CD4-positive, CD25-positive, alpha-beta regulatory T cell (primary cell): ENCODE results near the gene MCCC1. TPM values are rescaled to one million over a fixed set of nuclear protein-coding genes. Genes with fewer than 3 reads are reported as not detected.

Experiments
- ATAC-seq, 2 donors: fragments of 150-1000 bp; cut with Tn5 transposase; one replicate each; pipeline ENCODE4 v1.10.0; 2021; ENCODE audit warnings: low read depth in 2 of 2, moderate number of reproducible peaks in 2 of 2, moderate library complexity in 1 of 2
- DNase-seq, 3 donors: peaks; one replicate each; pipeline versions ENCODE4 v3.0.0 to v3.0.0-alpha.2; 2012 to 2022; ENCODE audit warnings: mixed read lengths in 1 of 3
- H3K27ac ChIP-seq: one replicate; pipeline ENCODE4 v1.7.0; 2013; ENCODE audit warnings: mild to moderate bottlenecking, low read length; ENCODE audit not compliant: insufficient read depth, poor library complexity, severe bottlenecking
- H3K27me3 ChIP-seq: one replicate; pipeline ENCODE4 v1.7.0; 2013; ENCODE audit warnings: low read length; ENCODE audit not compliant: control insufficient read depth, insufficient read depth
- H3K36me3 ChIP-seq: one replicate; pipeline ENCODE4 v1.7.0; 2013; ENCODE audit warnings: mild to moderate bottlenecking, low read length, moderate library complexity; ENCODE audit not compliant: control insufficient read depth, insufficient read depth
- H3K4me1 ChIP-seq: 2 replicates; pipeline ENCODE4 v1.7.0; 2013; ENCODE audit warnings: mild to moderate bottlenecking, low read length; ENCODE audit not compliant: insufficient read depth, control insufficient read depth, poor library complexity, severe bottlenecking
- H3K4me3 ChIP-seq: one replicate; pipeline ENCODE4 v1.7.0; 2013; ENCODE audit warnings: low read depth, mild to moderate bottlenecking, low read length, moderate library complexity
- H3K9me3 ChIP-seq, 2 experiments: 1 replicate in 1 of 2; 2 replicates in 1 of 2; pipeline ENCODE4 v1.7.0; 2013; ENCODE audit warnings: low read length in 2 of 2, mild to moderate bottlenecking in 1 of 2, moderate library complexity in 1 of 2; ENCODE audit not compliant: control insufficient read depth in 2 of 2
- H3K27ac Mint-ChIP-seq, 3 donors: one replicate each; pipeline ENCODE4 v1.8.0; 2020 to 2022; ENCODE audit warnings: mild to moderate bottlenecking in 3 of 3, mixed read lengths in 3 of 3, moderate library complexity in 2 of 3
- H3K27me3 Mint-ChIP-seq: one replicate; pipeline ENCODE4 v1.8.0; 2022; ENCODE audit warnings: mild to moderate bottlenecking, mixed read lengths
- H3K36me3 Mint-ChIP-seq: one replicate; pipeline ENCODE4 v1.8.0; 2020; ENCODE audit warnings: mixed read lengths
- H3K4me1 Mint-ChIP-seq, 4 donors: one replicate each; pipeline ENCODE4 v1.8.0; 2020 to 2022; ENCODE audit warnings: mixed read lengths in 4 of 4, mild to moderate bottlenecking in 1 of 4
- H3K4me3 Mint-ChIP-seq, 4 donors: one replicate each; pipeline ENCODE4 v1.8.0; 2020 to 2022; ENCODE audit warnings: mild to moderate bottlenecking in 4 of 4, mixed read lengths in 4 of 4, moderate library complexity in 3 of 4
- H3K9me3 Mint-ChIP-seq, 7 donors: one replicate each; pipeline ENCODE4 v1.8.0; 2020 to 2022; ENCODE audit warnings: mixed read lengths in 7 of 7, mild to moderate bottlenecking in 3 of 7, moderate library complexity in 2 of 7
- polyA plus RNA-seq, 4 donors: library from polyadenylated mRNA; unstranded; fragments of 300-500 nt; fragmentation: Illumina TruSeq; gene quantifications; one replicate each; pipeline ENCODE4 v1.2.3, GENCODE V29; 2021
- total RNA-seq: library from RNA; stranded (reverse); gene quantifications from one replicate; pipeline ENCODE4 v1.2.3, GENCODE V29; 2022

The MCCC1 gene
- total RNA-seq: 23.4 TPM
- 10 to 100 TPM; 22.1 to 27.7 (median 23.7) TPM for polyA plus RNA-seq

- H3K9me3 ChIP-seq: no peaks in the 10 kb centered on the region
- peak; percentile 100 for ATAC-seq
- no peaks in the 10 kb centered on the region for H3K27me3 Mint-ChIP-seq
- no peaks in the 10 kb centered on the region for H3K36me3 Mint-ChIP-seq
- peaks cover 28 to 50% (median 33%) of the 10 kb centered on the region in 4 donors for H3K4me1 Mint-ChIP-seq
- H3K27me3 ChIP-seq: no peaks in the 10 kb centered on the region
- no peaks in the 10 kb centered on the region for H3K36me3 ChIP-seq
- peak within 1 kb of the TSS; percentile 97 to 99 (median 98) for H3K4me3 Mint-ChIP-seq
- peak within 1 kb of the TSS; percentile 91 to 99 (median 97) for H3K27ac Mint-ChIP-seq
- H3K27ac ChIP-seq: peak within 1 kb of the TSS; percentile 89
- H3K9me3 Mint-ChIP-seq: peaks cover 0 to 1% (median 0%) of the 10 kb centered on the region in 7 donors
- peaks cover 25% of the 10 kb centered on the region for H3K4me1 ChIP-seq
- peak within 1 kb of the TSS; percentile 93 for H3K4me3 ChIP-seq
- DNase-seq: peak; percentile 95 to 99 (median 96)
These were observed at the start of gene MCCC1 for GRCh38 chr3:183099026-183099837. TSS of gene MCCC1 (minus strand) at chr3:183099496. CDS start at chr3:183099440, 56 bp downstream.

- no peak overlapping the region for H3K4me3 Mint-ChIP-seq
- H3K27ac Mint-ChIP-seq: no peak overlapping the region
- ATAC-seq: no peak
- Histone ChIP-seq H3K4me3 (no peak overlapping the region), H3K36me3 (no peaks in the 10 kb centered on the region), H3K27ac (no peak overlapping the region), H3K27me3 (no peaks in the 10 kb centered on the region), H3K9me3 (no peaks in the 10 kb centered on the region), H3K4me1 (no peaks in the 10 kb centered on the region)
- no peak for DNase-seq
- H3K9me3 Mint-ChIP-seq: no peaks in the 10 kb centered on the region
- H3K4me1 Mint-ChIP-seq: peaks cover 0 to 2% (median 0%) of the 10 kb centered on the region in 4 donors
- H3K27me3 Mint-ChIP-seq: no peaks in the 10 kb centered on the region
- H3K36me3 Mint-ChIP-seq: peaks cover 13% of the 10 kb centered on the region
These were observed 48.8 kb upstream of the MCCC1 start for GRCh38 chr3:183148056-183148455.

GRCh38 chr3:183144363-183144762 is 45.1 kb upstream of the MCCC1 start:
- Histone ChIP-seq H3K27me3 (no peaks in the 10 kb centered on the region), H3K4me3 (no peak overlapping the region), H3K9me3 (no peaks in the 10 kb centered on the region), H3K36me3 (no peaks in the 10 kb centered on the region), H3K27ac (no peak overlapping the region), H3K4me1 (no peaks in the 10 kb centered on the region)
- Mint-ChIP-seq H3K27ac (no peak overlapping the region), H3K27me3 (no peaks in the 10 kb centered on the region), H3K9me3 (no peaks in the 10 kb centered on the region), H3K4me1 (peaks cover 0 to 2% (median 0%) of the 10 kb centered on the region in 4 donors), H3K36me3 (peaks cover 8% of the 10 kb centered on the region), H3K4me3 (peak overlapping the region in 1 of 4 donors; percentile 72)
- ATAC-seq (no peak), DNase-seq (no peak)

DNA sequence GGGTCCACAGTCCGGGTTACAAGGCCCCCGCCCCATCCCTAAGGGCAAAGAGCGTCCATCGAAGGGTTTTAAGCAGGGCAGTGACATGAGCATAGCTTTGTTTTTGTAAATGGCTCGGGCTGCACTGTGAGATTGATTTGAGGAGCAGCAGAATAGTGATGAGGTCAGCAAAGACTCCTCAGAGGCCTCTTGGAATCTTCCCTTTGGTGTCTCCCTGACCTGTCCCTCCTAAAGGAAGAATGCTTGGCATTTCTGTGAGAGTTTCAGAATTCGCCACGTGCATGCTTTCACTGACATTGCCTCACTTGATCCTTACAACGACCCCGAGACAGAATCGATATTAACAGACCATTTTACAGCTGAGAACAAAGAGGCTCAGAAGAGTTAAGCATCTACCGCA is 42.9 kb upstream of the MCCC1 start:
- no peaks in the 10 kb centered on the region for H3K27me3 Mint-ChIP-seq

DNA sequence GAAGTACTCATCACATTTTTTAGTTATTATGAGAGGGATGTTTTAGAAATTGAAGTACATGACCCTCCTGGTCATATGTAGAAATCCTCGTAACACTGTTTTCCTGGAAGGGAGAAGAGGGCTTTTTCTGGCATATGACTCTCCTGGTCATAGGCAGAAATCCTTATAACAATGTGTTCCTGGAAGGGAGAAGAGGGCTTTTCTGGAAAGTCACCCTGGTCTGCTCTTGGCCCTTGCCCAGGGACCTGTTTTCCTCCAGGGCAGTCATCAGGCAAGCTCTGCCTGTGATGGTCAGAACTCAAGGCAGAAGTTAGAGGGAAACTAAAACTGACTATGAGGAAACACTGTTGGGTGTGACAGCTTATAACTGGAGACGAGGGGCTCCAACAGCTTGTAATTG is 35.5 kb upstream of the MCCC1 start:
- no peaks in the 10 kb centered on the region for H3K27me3 ChIP-seq

More for the DNA sequence above, 42.9 kb upstream of the MCCC1 start:
- Mint-ChIP-seq H3K4me3 (no peak overlapping the region), H3K4me1 (peaks cover 0 to 2% (median 0%) of the 10 kb centered on the region in 4 donors), H3K27ac (no peak overlapping the region), H3K9me3 (no peaks in the 10 kb centered on the region), H3K36me3 (peaks cover 8% of the 10 kb centered on the region)
- Histone ChIP-seq H3K27me3 (no peaks in the 10 kb centered on the region), H3K4me1 (no peaks in the 10 kb centered on the region), H3K9me3 (no peaks in the 10 kb centered on the region), H3K27ac (no peak overlapping the region), H3K36me3 (no peaks in the 10 kb centered on the region), H3K4me3 (no peak overlapping the region)
- no peak for ATAC-seq
- DNase-seq: no peak

GRCh38 chr3:183132409-183132808 is 33.1 kb upstream of the MCCC1 start:
- Histone ChIP-seq H3K9me3 (peaks cover 10 to 13% of the 10 kb centered on the region in 2 experiments), H3K27ac (no peak overlapping the region), H3K36me3 (peaks cover 2% of the 10 kb centered on the region), H3K4me1 (no peaks in the 10 kb centered on the region), H3K4me3 (no peak overlapping the region), H3K27me3 (no peaks in the 10 kb centered on the region)
- no peak for DNase-seq
- Mint-ChIP-seq H3K4me3 (no peak overlapping the region), H3K9me3 (peaks cover 4 to 11% (median 9%) of the 10 kb centered on the region in 7 donors), H3K36me3 (peaks cover 36% of the 10 kb centered on the region), H3K4me1 (no peaks in the 10 kb centered on the region), H3K27ac (no peak overlapping the region), H3K27me3 (no peaks in the 10 kb centered on the region)
- no peak for ATAC-seq

More for the DNA sequence above, 35.5 kb upstream of the MCCC1 start:
- Histone ChIP-seq H3K4me1 (no peaks in the 10 kb centered on the region), H3K9me3 (peaks cover under 1% of the 10 kb centered on the region in 2 experiments), H3K4me3 (no peak overlapping the region), H3K27ac (no peak overlapping the region), H3K36me3 (peaks cover 2% of the 10 kb centered on the region)
- no peaks in the 10 kb centered on the region for H3K4me1 Mint-ChIP-seq
- H3K36me3 Mint-ChIP-seq: peaks cover 31% of the 10 kb centered on the region
- peaks cover 0 to 4% (median 0%) of the 10 kb centered on the region in 7 donors for H3K9me3 Mint-ChIP-seq
- H3K4me3 Mint-ChIP-seq: no peak overlapping the region
- DNase-seq (no peak), ATAC-seq (no peak)
- no peak overlapping the region for H3K27ac Mint-ChIP-seq
- no peaks in the 10 kb centered on the region for H3K27me3 Mint-ChIP-seq

DNA sequence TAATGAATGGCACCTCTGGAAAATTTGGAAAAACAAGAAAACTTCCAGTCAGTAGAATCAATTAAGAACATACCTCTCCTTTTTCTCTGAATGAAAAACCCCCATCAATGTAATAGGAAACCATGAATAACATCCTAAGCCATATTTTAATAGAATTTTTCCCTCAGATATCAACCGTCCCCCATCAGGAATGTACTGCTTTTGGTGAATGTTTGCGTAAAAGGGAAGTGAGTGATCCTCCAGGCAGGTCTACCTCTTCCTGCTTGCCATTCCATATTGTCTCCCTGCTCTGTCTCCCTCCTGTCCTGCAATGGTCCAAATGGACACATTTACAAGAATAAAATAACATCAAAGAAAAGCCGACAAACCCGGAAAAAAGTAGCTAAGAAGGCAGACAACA is 32.4 kb upstream of the MCCC1 start:
- Mint-ChIP-seq H3K4me1 (no peaks in the 10 kb centered on the region), H3K27ac (no peak overlapping the region), H3K27me3 (no peaks in the 10 kb centered on the region), H3K4me3 (no peak overlapping the region), H3K9me3 (peaks cover 4 to 11% (median 9%) of the 10 kb centered on the region in 7 donors), H3K36me3 (peaks cover 36% of the 10 kb centered on the region)
- no peak for ATAC-seq
- H3K4me3 ChIP-seq: no peak overlapping the region
- no peak overlapping the region for H3K27ac ChIP-seq
- DNase-seq: no peak
- peaks cover 10 to 13% of the 10 kb centered on the region in 2 experiments for H3K9me3 ChIP-seq
- H3K27me3 ChIP-seq: no peaks in the 10 kb centered on the region
- H3K36me3 ChIP-seq: peaks cover 2% of the 10 kb centered on the region
- no peaks in the 10 kb centered on the region for H3K4me1 ChIP-seq
